Mesothelial cell of epicardium (in vitro differentiated cells): Measurements from ENCODE around the gene HIVEP3. TPM values are rescaled to one million over a fixed set of nuclear protein-coding genes. Genes with fewer than 3 reads are reported as not detected.

ENCODE experiments used
- DNase-seq, 2 experiments: peaks; one replicate each; pipeline ENCODE4 v3.0.0; 2021; ENCODE audit warnings: low spot score in 2 of 2; ENCODE audit not compliant: unreplicated experiment in 2 of 2
- H3K27ac Mint-ChIP-seq: 2 replicates; pipeline ENCODE4 v1.8.0; 2021; ENCODE audit warnings: mixed read lengths
- H3K27me3 Mint-ChIP-seq: 2 replicates; pipeline ENCODE4 v1.8.0; 2021; ENCODE audit warnings: low read depth, mixed read lengths
- H3K36me3 Mint-ChIP-seq: 2 replicates; pipeline ENCODE4 v1.8.0; 2021; ENCODE audit warnings: mixed read lengths
- H3K4me1 Mint-ChIP-seq: 2 replicates; pipeline ENCODE4 v1.8.0; 2021; ENCODE audit warnings: mixed read lengths
- H3K4me3 Mint-ChIP-seq: 2 replicates; pipeline ENCODE4 v1.8.0; 2021; ENCODE audit warnings: mild to moderate bottlenecking, moderate library complexity, mixed read lengths
- H3K9me3 Mint-ChIP-seq: 2 replicates; pipeline ENCODE4 v1.8.0; 2021; ENCODE audit warnings: mixed read lengths
- CTCF ChIP-seq: fragments of 200-600 bp; sonication (generic); IDR thresholded peaks from one replicate; pipeline ENCODE4 v1.5.0; 2021; ENCODE audit warnings: antibody characterized with exemption; ENCODE audit not compliant: unreplicated experiment
- total RNA-seq: library from RNA; stranded (reverse); gene quantifications from 3 replicates; pipeline ENCODE4 v1.2.1, GENCODE V29; 2021

HIVEP3 gene
- total RNA-seq, 1 donor from 2014 or later = 8.9 TPM

- Mint-ChIP-seq H3K9me3 (no peaks in the 10 kb centered on the region), H3K4me1 (peaks cover 26% of the 10 kb centered on the region), H3K27me3 (no peaks in the 10 kb centered on the region), H3K27ac (no peak overlapping the region), H3K4me3 (no peak overlapping the region), H3K36me3 (no peaks in the 10 kb centered on the region)
- no peak for DNase-seq
- TF ChIP-seq CTCF = no peak
Observed at GRCh38 chr1:41462680-41463004, 456.1 kb downstream of the HIVEP3 start.

- no peak for TF ChIP-seq CTCF
Observed at GRCh38 chr1:41461790-41462679, 456.7 kb downstream of the HIVEP3 start.

GRCh38 chr1:41456847-41457540 is 461.7 kb downstream of the HIVEP3 start:
- Mint-ChIP-seq H3K4me1 (peaks cover 35% of the 10 kb centered on the region), H3K4me3 (no peak overlapping the region), H3K27me3 (no peaks in the 10 kb centered on the region), H3K9me3 (no peaks in the 10 kb centered on the region), H3K36me3 (no peaks in the 10 kb centered on the region), H3K27ac (no peak overlapping the region)
- DNase-seq = no peak
- TF ChIP-seq CTCF = no peak

More at GRCh38 chr1:41461790-41462679, 456.7 kb downstream of the HIVEP3 start:
- Mint-ChIP-seq H3K27ac (no peak overlapping the region), H3K27me3 (no peaks in the 10 kb centered on the region), H3K4me1 (peaks cover 22% of the 10 kb centered on the region), H3K9me3 (no peaks in the 10 kb centered on the region), H3K4me3 (no peak overlapping the region), H3K36me3 (no peaks in the 10 kb centered on the region)
- DNase-seq = no peak

Other genes with a start within 250 kb of the HIVEP3 start
- not detected in 3 replicates for gene GUCA2B, start 234.5 kb upstream of the HIVEP3 start, total RNA-seq
- not detected in 3 replicates for gene GUCA2A, start 245.8 kb upstream of the HIVEP3 start, total RNA-seq